NCI-H510A (cell line): Measurements from ENCODE around the gene USP37.

Source experiments
- DNase-seq: peaks from one replicate; lab custom pipeline; 2025; lab: John Stamatoyannopoulos, UW

The USP37 gene, protein sequence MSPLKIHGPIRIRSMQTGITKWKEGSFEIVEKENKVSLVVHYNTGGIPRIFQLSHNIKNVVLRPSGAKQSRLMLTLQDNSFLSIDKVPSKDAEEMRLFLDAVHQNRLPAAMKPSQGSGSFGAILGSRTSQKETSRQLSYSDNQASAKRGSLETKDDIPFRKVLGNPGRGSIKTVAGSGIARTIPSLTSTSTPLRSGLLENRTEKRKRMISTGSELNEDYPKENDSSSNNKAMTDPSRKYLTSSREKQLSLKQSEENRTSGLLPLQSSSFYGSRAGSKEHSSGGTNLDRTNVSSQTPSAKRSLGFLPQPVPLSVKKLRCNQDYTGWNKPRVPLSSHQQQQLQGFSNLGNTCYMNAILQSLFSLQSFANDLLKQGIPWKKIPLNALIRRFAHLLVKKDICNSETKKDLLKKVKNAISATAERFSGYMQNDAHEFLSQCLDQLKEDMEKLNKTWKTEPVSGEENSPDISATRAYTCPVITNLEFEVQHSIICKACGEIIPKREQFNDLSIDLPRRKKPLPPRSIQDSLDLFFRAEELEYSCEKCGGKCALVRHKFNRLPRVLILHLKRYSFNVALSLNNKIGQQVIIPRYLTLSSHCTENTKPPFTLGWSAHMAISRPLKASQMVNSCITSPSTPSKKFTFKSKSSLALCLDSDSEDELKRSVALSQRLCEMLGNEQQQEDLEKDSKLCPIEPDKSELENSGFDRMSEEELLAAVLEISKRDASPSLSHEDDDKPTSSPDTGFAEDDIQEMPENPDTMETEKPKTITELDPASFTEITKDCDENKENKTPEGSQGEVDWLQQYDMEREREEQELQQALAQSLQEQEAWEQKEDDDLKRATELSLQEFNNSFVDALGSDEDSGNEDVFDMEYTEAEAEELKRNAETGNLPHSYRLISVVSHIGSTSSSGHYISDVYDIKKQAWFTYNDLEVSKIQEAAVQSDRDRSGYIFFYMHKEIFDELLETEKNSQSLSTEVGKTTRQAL

DNA sequence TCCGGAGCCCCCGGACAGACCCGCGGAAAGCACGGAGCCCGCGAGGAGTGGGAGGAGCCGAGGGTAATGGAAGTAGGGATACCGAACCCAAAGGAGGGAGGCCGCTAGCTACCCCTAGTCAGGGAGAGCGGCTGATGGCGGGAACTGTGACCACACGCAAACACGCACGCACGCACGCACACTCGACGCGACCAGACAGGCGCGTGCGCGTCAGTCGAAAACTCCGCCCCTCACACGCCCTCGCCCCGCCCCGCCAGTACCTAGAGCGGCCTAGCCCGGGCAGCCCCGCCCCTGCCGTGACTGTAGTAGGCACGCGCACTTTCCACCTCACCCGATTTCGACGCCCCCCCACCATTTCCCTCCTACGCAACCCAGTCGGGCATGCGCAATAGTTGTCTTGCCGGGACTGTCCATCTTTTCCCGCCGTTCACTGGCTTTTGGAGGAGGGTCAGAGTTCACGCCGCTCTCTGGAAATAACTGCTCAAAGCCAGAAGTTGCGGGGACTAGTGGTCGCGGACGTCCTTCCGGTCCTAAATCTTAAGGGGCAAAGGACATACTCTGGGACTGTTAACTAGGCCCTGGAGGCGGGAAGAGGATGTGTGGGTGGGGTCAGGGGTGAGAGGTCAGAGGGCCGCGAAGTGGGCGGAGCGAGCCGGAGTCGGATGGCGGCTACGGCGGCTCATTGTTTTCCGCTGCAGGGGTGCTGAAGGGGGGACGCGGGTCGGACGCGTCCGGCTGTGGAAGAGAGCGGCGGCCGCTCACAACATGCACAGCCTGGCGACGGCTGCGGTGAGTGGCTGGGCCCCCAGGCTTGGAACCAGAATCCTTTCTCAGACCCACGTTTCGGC, at the start of gene USP37, which contains the start of gene CNOT9:
USP37 (minus strand) TSS at position 162 of the 848 bp plus-strand sequence. CDS start 9,698 bp downstream, outside the sequence.
CNOT9 (plus strand) TSS at position 650 of the 848 bp plus-strand sequence; CDS start at position 766, 116 bp downstream.
- DNase-seq: peak; percentile 93

DNA sequence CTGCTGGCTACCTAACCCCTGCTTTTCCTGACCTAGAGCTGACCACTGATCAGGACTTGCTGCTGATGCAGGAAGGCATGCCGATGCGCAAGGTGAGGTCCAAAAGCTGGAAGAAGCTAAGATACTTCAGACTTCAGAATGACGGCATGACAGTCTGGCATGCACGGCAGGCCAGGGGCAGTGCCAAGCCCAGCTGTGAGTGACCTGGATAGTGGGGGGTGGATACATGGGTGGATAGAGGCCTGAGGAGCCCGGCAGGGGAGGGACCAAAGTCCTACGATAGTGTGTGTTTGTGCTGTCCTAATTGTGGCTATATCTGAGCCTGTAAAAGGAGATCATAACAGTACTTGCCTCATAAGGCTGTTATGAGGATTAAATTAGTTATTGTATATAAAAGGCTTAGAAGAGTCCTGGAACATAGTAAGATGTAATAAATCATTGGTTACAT, 47.7 kb upstream of the USP37 start:
- DNase-seq: no peak

DNA sequence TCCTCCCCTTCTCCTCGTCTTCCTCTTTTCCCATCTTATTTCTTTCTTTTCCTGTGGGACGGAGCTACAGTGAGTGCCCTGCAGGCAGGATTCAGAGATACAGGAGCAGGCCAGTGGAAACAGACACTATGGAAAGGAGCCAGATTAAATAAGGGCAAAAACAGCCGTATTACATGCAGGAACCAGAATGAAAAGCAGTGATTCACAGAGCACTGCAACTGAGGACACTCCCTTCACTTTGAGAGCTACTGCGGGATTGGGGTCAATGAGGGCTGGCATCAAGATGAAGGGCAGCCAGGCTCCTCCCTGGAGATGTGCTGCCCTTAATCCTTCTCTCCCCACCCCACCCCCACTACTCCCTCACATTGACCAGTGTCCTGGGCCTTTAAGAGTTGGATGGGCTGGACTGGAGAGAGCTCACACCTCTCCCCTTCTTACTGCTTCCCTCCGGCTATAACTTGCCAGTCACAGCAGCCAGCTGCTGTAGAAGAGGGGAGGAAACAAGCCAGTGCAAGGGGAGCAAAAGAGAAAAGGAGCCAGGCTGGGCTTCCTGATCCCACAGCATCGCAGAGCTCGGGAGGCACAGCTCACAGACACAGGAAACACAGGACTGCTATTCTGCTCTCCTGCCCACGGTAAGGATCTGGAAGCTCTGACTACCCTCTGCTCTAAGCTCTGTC, 39.4 kb upstream of the USP37 start, which contains the start of gene PLCD4:
PLCD4 (plus strand) TSS at position 464 of the 680 bp plus-strand sequence. CDS start 7,841 bp downstream, outside the sequence.
- no peak for DNase-seq

GRCh38 chr2:218605432-218605831, 37.3 kb upstream of the USP37 start:
- DNase-seq: no peak

- DNase-seq: no peak
Observed at GRCh38 chr2:218585541-218585940, 17.4 kb upstream of the USP37 start.

- DNase-seq: no peak
Observed at GRCh38 chr2:218583983-218584850, 16.1 kb upstream of the USP37 start.

GRCh38 chr2:218582076-218582475, 13.9 kb upstream of the USP37 start:
- no peak for DNase-seq

- no peak for DNase-seq
Observed at GRCh38 chr2:218578272-218578877, 10.2 kb upstream of the USP37 start.

DNA sequence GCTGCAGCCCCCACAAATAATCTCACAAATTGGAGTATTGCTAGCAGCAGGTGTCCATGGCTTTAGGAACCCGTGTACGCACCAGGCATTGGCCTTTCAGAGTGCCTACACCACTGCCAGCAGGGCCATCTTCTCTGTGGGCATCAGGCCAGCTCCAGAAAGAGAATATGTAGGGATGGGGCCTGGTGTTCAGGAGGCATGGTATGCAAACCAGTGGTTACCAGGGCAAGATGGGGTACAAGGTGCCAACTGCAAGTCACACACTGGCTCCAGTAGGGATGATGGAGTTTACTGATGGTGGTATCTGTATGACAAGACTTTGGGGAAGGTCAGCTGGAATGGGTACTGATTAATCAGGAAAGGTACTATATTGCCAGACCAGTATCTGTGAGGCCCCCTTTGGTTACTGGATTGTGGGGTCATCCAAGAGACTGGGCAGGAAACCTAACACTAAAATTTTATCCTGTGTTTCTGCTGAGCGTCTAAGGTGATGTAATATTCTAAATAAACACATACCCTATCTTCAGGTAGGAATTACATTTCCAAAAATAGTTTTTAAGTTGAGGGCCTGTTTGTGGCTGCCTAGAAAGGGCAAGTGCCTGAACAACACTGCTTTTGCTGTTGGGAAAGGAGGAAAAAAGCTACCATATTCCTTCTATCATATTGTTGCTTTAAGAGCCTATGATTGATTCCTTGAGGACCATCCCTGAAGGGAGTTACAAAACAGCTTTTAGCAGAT, 9.5 kb upstream of the USP37 start:
- DNase-seq: no peak

- no peak for DNase-seq
Observed at GRCh38 chr2:218576854-218577253, 8.7 kb upstream of the USP37 start.

DNA sequence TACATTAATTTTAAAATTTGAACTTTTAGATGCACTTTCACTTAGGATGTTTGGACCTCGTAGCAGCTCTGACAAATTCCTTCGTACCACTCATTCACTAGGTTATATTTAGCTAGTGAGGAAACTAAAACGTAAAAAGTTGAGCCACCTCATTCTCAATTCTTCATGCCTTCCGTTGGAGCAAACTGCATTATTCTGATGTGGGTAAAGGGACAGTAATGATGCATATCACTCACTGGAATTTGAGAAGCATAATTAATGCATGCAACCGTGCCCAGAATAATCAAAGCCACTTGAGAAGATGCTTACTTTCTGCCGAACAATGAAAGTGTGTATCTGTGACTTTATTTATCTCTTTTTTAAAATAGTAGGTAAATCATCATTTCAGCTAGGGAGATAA, 2.7 kb upstream of the USP37 start:
- DNase-seq: no peak

DNA sequence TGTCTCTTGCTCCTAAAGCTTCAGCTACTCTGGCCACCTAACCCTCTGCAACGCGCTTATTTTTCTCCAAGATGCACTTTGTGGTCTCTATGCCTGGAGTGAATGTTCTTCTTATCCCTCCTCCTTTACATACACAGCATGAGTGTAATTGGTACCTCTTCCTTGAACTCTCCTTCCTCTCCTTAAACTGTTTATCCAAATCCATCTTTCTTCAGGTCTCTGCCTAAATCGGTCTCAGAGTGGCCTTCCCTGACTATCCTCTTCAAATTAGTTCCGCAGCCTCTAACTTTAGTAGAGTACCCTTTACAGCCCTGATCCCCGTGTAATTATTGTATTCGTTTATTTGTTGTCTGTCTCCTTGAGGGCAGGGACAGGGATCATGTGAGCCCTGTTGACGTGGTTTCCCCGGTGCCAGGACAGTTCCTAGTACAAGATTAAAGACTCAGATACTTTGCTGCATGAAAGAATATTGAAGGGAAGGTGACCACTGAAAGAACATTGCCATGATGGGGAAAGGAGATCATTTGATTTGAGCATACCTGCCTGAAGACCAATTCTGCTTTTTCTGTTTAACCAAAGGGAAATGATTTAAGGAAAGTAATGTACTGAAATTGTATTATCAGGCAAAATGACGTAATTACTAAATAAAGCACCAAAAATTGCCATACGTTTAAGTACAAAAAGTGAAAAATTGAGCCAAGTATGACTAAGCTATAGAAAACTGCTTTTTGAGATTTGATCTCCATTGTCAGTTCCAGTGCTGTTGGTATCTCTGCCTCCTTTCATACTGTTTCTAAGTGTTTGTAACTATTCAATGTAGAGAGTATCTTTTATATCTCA, 1.7 kb upstream of the USP37 start:
- DNase-seq: no peak

GRCh38 chr2:218569038-218569431, 884 bp upstream of the USP37 start:
- peak; percentile 11 for DNase-seq

GRCh38 chr2:218567797-218568189, 358 bp downstream of the USP37 start:
- peak; percentile 85 for DNase-seq

GRCh38 chr2:218566296-218566695, 1.9 kb downstream of the USP37 start:
- DNase-seq: no peak

DNA sequence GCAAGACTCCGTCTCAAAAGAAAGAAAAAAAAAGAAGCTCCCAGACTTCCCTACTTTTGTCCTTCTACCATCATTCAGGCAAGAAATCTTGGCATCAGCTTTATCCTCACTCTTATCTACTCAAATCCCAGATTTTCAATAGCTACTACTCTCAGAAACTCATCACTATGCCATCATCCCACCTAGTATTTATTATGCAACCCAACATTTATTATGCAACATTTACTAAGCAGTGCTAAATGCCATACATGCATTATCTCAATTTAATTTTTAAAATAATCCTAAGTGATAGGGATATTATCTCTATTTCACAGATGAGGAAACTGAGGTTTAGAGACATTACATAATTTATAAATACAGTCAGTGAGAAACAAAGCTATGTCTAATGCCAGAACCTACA, 4.1 kb downstream of the USP37 start:
- no peak for DNase-seq

DNA sequence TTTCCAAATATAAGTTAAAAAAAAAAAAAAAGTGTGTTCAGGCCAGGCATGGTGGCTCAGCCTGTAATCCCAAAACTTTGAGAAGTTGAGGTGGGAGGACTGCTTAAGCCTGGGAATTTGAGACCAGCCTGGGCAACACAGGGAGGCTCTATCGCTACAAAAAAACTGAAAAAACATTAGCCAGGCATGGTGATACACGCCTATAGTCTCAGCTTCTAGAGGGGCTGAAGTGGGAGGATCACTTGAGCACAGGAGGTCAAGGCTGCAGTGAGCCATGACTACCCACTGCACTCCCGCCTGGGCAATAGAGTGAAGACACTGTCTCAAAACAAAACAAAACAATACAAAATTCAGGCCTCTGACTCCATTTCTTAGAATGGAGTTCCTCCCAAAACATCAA, 9.2 kb downstream of the USP37 start:
- DNase-seq: no peak

- no peak for DNase-seq
Observed at GRCh38 chr2:218557941-218558340, 10.2 kb downstream of the USP37 start.
